ENCODE measurements around the gene SLC1A3.

The SLC1A3 gene

GRCh38 chr5:36631154-36631553, 24.7 kb downstream of the SLC1A3 start:
- no peak overlapping the region for H3K27ac ChIP-seq (ENCODE audit: low read length)
- H3K4me1 ChIP-seq (ENCODE audit: control insufficient read depth, insufficient read depth, low read length), result no peaks in the 10 kb centered on the region
- H3K9me3 ChIP-seq (ENCODE audit: control insufficient read depth in 2 of 2, low read length in 2 of 2), result no peaks in the 10 kb centered on the region
- no peaks in the 10 kb centered on the region for H3K27me3 ChIP-seq (ENCODE audit: control insufficient read depth in 1 of 2, insufficient read depth in 2 of 2, low read length in 2 of 2)
- H3K9ac ChIP-seq (ENCODE audit: low read length in 2 of 2), result no peak overlapping the region
- H3K4me3 ChIP-seq (ENCODE audit: low read length in 2 of 2), result no peak overlapping the region
- no peaks in the 10 kb centered on the region for H3K36me3 ChIP-seq (ENCODE audit: control insufficient read depth in 2 of 2, insufficient read depth in 2 of 2, low read length in 2 of 2)

GRCh38 chr5:36631620-36632362, 25.4 kb downstream of the SLC1A3 start:
- no peak overlapping the region for H3K4me3 ChIP-seq (ENCODE audit: low read length in 2 of 2)
- H3K27me3 ChIP-seq (ENCODE audit: control insufficient read depth in 1 of 2, insufficient read depth in 2 of 2, low read length in 2 of 2), result no peaks in the 10 kb centered on the region
- no peak overlapping the region for H3K27ac ChIP-seq (ENCODE audit: low read length)
- no peaks in the 10 kb centered on the region for H3K9me3 ChIP-seq (ENCODE audit: control insufficient read depth in 2 of 2, low read length in 2 of 2)
- no peak overlapping the region for H3K9ac ChIP-seq (ENCODE audit: low read length in 2 of 2)
- H3K4me1 ChIP-seq (ENCODE audit: control insufficient read depth, insufficient read depth, low read length), result no peaks in the 10 kb centered on the region
- H3K36me3 ChIP-seq (ENCODE audit: control insufficient read depth in 2 of 2, insufficient read depth in 2 of 2, low read length in 2 of 2), result no peaks in the 10 kb centered on the region

GRCh38 chr5:36632363-36632664, 25.9 kb downstream of the SLC1A3 start:
- H3K9me3 ChIP-seq (ENCODE audit: control insufficient read depth in 2 of 2, low read length in 2 of 2), result no peaks in the 10 kb centered on the region
- no peaks in the 10 kb centered on the region for H3K4me1 ChIP-seq (ENCODE audit: control insufficient read depth, insufficient read depth, low read length)
- no peaks in the 10 kb centered on the region for H3K27me3 ChIP-seq (ENCODE audit: control insufficient read depth in 1 of 2, insufficient read depth in 2 of 2, low read length in 2 of 2)
- no peak overlapping the region for H3K4me3 ChIP-seq (ENCODE audit: low read length in 2 of 2)
- no peaks in the 10 kb centered on the region for H3K36me3 ChIP-seq (ENCODE audit: control insufficient read depth in 2 of 2, insufficient read depth in 2 of 2, low read length in 2 of 2)
- H3K9ac ChIP-seq (ENCODE audit: low read length in 2 of 2), result no peak overlapping the region
- no peak overlapping the region for H3K27ac ChIP-seq (ENCODE audit: low read length)

GRCh38 chr5:36635721-36636390, 29.4 kb downstream of the SLC1A3 start:
- Histone ChIP-seq H3K9ac (ENCODE audit: low read length in 2 of 2) (no peak overlapping the region), H3K36me3 (ENCODE audit: control insufficient read depth in 2 of 2, insufficient read depth in 2 of 2, low read length in 2 of 2) (no peaks in the 10 kb centered on the region), H3K4me3 (ENCODE audit: low read length in 2 of 2) (no peak overlapping the region), H3K27me3 (ENCODE audit: control insufficient read depth in 1 of 2, insufficient read depth in 2 of 2, low read length in 2 of 2) (peaks cover 0 to 6% of the 10 kb centered on the region in 2 donors), H3K9me3 (ENCODE audit: control insufficient read depth in 2 of 2, low read length in 2 of 2) (no peaks in the 10 kb centered on the region), H3K27ac (ENCODE audit: low read length) (no peak overlapping the region), H3K4me1 (ENCODE audit: control insufficient read depth, insufficient read depth, low read length) (no peaks in the 10 kb centered on the region)

- no peaks in the 10 kb centered on the region for H3K9me3 ChIP-seq (ENCODE audit: control insufficient read depth in 2 of 2, low read length in 2 of 2)
- no peak overlapping the region for H3K9ac ChIP-seq (ENCODE audit: low read length in 2 of 2)
- no peaks in the 10 kb centered on the region for H3K4me1 ChIP-seq (ENCODE audit: control insufficient read depth, insufficient read depth, low read length)
- no peaks in the 10 kb centered on the region for H3K36me3 ChIP-seq (ENCODE audit: control insufficient read depth in 2 of 2, insufficient read depth in 2 of 2, low read length in 2 of 2)
- no peak overlapping the region for H3K27ac ChIP-seq (ENCODE audit: low read length)
- peaks cover 0 to 6% of the 10 kb centered on the region in 2 donors for H3K27me3 ChIP-seq (ENCODE audit: control insufficient read depth in 1 of 2, insufficient read depth in 2 of 2, low read length in 2 of 2)
- no peak overlapping the region for H3K4me3 ChIP-seq (ENCODE audit: low read length in 2 of 2)
Measured at GRCh38 chr5:36637101-36637500, 30.7 kb downstream of the SLC1A3 start.

- Histone ChIP-seq H3K4me3 (ENCODE audit: low read length in 2 of 2) (no peak overlapping the region), H3K4me1 (ENCODE audit: control insufficient read depth, insufficient read depth, low read length) (no peaks in the 10 kb centered on the region), H3K27me3 (ENCODE audit: control insufficient read depth in 1 of 2, insufficient read depth in 2 of 2, low read length in 2 of 2) (peaks cover 0 to 6% of the 10 kb centered on the region in 2 donors), H3K36me3 (ENCODE audit: control insufficient read depth in 2 of 2, insufficient read depth in 2 of 2, low read length in 2 of 2) (no peaks in the 10 kb centered on the region), H3K27ac (ENCODE audit: low read length) (no peak overlapping the region), H3K9ac (ENCODE audit: low read length in 2 of 2) (no peak overlapping the region), H3K9me3 (ENCODE audit: control insufficient read depth in 2 of 2, low read length in 2 of 2) (no peaks in the 10 kb centered on the region)
Measured at GRCh38 chr5:36637516-36637915, 31.1 kb downstream of the SLC1A3 start.

GRCh38 chr5:36638056-36638455, 31.6 kb downstream of the SLC1A3 start:
- Histone ChIP-seq H3K27me3 (ENCODE audit: control insufficient read depth in 1 of 2, insufficient read depth in 2 of 2, low read length in 2 of 2) (peaks cover 0 to 6% of the 10 kb centered on the region in 2 donors), H3K27ac (ENCODE audit: low read length) (no peak overlapping the region), H3K4me1 (ENCODE audit: control insufficient read depth, insufficient read depth, low read length) (no peaks in the 10 kb centered on the region), H3K9ac (ENCODE audit: low read length in 2 of 2) (no peak overlapping the region), H3K9me3 (ENCODE audit: control insufficient read depth in 2 of 2, low read length in 2 of 2) (no peaks in the 10 kb centered on the region), H3K4me3 (ENCODE audit: low read length in 2 of 2) (no peak overlapping the region), H3K36me3 (ENCODE audit: control insufficient read depth in 2 of 2, insufficient read depth in 2 of 2, low read length in 2 of 2) (no peaks in the 10 kb centered on the region)

GRCh38 chr5:36640949-36641348, 34.5 kb downstream of the SLC1A3 start:
- Histone ChIP-seq H3K4me1 (ENCODE audit: control insufficient read depth, insufficient read depth, low read length) (no peaks in the 10 kb centered on the region), H3K9ac (ENCODE audit: low read length in 2 of 2) (no peak overlapping the region), H3K36me3 (ENCODE audit: control insufficient read depth in 2 of 2, insufficient read depth in 2 of 2, low read length in 2 of 2) (no peaks in the 10 kb centered on the region), H3K27ac (ENCODE audit: low read length) (no peak overlapping the region), H3K4me3 (ENCODE audit: low read length in 2 of 2) (no peak overlapping the region), H3K27me3 (ENCODE audit: control insufficient read depth in 1 of 2, insufficient read depth in 2 of 2, low read length in 2 of 2) (peaks cover 0 to 6% of the 10 kb centered on the region in 2 donors), H3K9me3 (ENCODE audit: control insufficient read depth in 2 of 2, low read length in 2 of 2) (no peaks in the 10 kb centered on the region)

- no peaks in the 10 kb centered on the region for H3K9me3 ChIP-seq (ENCODE audit: control insufficient read depth in 2 of 2, low read length in 2 of 2)
Measured at GRCh38 chr5:36641431-36641830, 35.0 kb downstream of the SLC1A3 start.

GRCh38 chr5:36642089-36642488, 35.7 kb downstream of the SLC1A3 start:
- H3K27ac ChIP-seq (ENCODE audit: low read length), result no peak overlapping the region
- no peak overlapping the region for H3K9ac ChIP-seq (ENCODE audit: low read length in 2 of 2)
- no peak overlapping the region for H3K4me3 ChIP-seq (ENCODE audit: low read length in 2 of 2)
- H3K9me3 ChIP-seq (ENCODE audit: control insufficient read depth in 2 of 2, low read length in 2 of 2), result no peaks in the 10 kb centered on the region
- peaks cover 0 to 6% of the 10 kb centered on the region in 2 donors for H3K27me3 ChIP-seq (ENCODE audit: control insufficient read depth in 1 of 2, insufficient read depth in 2 of 2, low read length in 2 of 2)
- H3K36me3 ChIP-seq (ENCODE audit: control insufficient read depth in 2 of 2, insufficient read depth in 2 of 2, low read length in 2 of 2), result no peaks in the 10 kb centered on the region
- H3K4me1 ChIP-seq (ENCODE audit: control insufficient read depth, insufficient read depth, low read length), result no peaks in the 10 kb centered on the region

More at GRCh38 chr5:36641431-36641830, 35.0 kb downstream of the SLC1A3 start:
- H3K4me3 ChIP-seq (ENCODE audit: low read length in 2 of 2), result no peak overlapping the region
- H3K27ac ChIP-seq (ENCODE audit: low read length), result no peak overlapping the region
- H3K27me3 ChIP-seq (ENCODE audit: control insufficient read depth in 1 of 2, insufficient read depth in 2 of 2, low read length in 2 of 2), result peaks cover 0 to 6% of the 10 kb centered on the region in 2 donors
- no peak overlapping the region for H3K9ac ChIP-seq (ENCODE audit: low read length in 2 of 2)
- no peaks in the 10 kb centered on the region for H3K36me3 ChIP-seq (ENCODE audit: control insufficient read depth in 2 of 2, insufficient read depth in 2 of 2, low read length in 2 of 2)
- H3K4me1 ChIP-seq (ENCODE audit: control insufficient read depth, insufficient read depth, low read length), result no peaks in the 10 kb centered on the region

- Histone ChIP-seq H3K27ac (ENCODE audit: low read length) (no peak overlapping the region), H3K4me3 (ENCODE audit: low read length in 2 of 2) (no peak overlapping the region), H3K36me3 (ENCODE audit: control insufficient read depth in 2 of 2, insufficient read depth in 2 of 2, low read length in 2 of 2) (no peaks in the 10 kb centered on the region), H3K9me3 (ENCODE audit: control insufficient read depth in 2 of 2, low read length in 2 of 2) (no peaks in the 10 kb centered on the region), H3K27me3 (ENCODE audit: control insufficient read depth in 1 of 2, insufficient read depth in 2 of 2, low read length in 2 of 2) (peaks cover 0 to 5% of the 10 kb centered on the region in 2 donors), H3K4me1 (ENCODE audit: control insufficient read depth, insufficient read depth, low read length) (no peaks in the 10 kb centered on the region), H3K9ac (ENCODE audit: low read length in 2 of 2) (no peak overlapping the region)
Measured at GRCh38 chr5:36643162-36643561, 36.8 kb downstream of the SLC1A3 start.
